Measurements from ENCODE around the gene ACTC1.

DNA sequence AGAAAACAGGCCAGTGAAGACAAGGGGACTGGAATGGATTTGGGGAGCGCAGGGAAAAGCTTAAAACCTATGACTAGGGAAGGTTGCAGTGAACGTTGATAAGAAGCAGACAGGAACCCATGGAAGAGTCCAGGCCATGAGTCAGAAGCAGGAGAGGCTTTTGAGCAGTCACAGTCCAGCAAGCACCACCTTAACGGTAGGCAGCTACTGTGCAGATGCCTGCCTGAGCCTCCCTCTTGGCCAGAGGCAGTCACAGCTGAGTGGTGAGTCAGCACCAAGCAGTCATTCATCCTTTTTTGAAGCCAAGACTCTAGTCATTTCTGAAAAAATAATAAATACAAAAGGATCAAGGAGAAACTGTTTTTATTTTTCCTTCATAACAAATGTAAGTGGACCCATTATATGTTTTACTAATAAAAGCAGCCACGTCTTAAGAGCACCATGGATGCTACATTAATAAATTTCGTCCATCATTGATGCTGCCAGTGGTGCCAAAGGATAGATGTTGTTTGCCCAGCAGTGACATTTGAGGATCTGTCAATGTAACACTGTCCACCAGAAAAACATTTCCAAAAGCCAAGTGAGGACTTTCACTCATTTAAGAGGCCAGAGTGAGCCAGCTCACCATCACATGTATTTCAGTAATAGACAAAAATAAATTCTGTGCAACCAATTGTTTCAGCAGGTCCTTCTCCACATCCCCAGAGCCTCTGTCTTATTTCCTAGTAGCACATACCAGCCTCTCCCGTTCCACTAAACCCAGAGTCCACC lies 42.1 kb upstream of the ACTC1 start:
- TF ChIP-seq, protein P1, sequence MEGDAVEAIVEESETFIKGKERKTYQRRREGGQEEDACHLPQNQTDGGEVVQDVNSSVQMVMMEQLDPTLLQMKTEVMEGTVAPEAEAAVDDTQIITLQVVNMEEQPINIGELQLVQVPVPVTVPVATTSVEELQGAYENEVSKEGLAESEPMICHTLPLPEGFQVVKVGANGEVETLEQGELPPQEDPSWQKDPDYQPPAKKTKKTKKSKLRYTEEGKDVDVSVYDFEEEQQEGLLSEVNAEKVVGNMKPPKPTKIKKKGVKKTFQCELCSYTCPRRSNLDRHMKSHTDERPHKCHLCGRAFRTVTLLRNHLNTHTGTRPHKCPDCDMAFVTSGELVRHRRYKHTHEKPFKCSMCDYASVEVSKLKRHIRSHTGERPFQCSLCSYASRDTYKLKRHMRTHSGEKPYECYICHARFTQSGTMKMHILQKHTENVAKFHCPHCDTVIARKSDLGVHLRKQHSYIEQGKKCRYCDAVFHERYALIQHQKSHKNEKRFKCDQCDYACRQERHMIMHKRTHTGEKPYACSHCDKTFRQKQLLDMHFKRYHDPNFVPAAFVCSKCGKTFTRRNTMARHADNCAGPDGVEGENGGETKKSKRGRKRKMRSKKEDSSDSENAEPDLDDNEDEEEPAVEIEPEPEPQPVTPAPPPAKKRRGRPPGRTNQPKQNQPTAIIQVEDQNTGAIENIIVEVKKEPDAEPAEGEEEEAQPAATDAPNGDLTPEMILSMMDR (IDR thresholded peaks at IDR 0.05; ENCODE audit: low read depth, low read length): no peak
- TF ChIP-seq EZH2phosphoT487 (IDR thresholded peaks at IDR 0.05; ENCODE audit: low read depth): no peak
